ENCODE results near the gene MAMLD1.

Gene MAMLD1

DNA sequence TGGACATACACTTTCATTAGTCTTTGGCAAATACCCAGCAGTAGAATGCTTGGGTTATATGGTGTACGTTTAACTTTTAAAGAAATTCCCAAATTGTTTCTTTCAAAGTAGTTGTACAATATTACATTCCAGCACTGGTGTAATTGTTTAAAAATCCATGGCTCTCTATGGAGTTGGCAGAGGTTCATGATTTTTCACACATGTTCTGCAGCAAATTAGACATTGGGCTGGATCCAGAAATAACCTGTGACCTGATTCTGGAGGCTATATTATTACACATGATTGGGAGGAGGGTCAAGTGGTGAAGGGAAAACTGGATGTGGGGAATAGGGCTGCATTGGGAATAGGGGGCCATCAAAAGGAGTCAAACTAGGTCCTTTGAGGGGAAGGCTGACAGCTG, 41.9 kb downstream of the MAMLD1 start:
- no peaks in the 10 kb centered on the region for H3K9me3 ChIP-seq (ENCODE audit: control insufficient read depth in 2 of 2, low read length in 2 of 2)
- H3K36me3 ChIP-seq (ENCODE audit: control insufficient read depth in 2 of 2, insufficient read depth in 2 of 2, low read length in 2 of 2) = no peaks in the 10 kb centered on the region
- H3K4me3 ChIP-seq (ENCODE audit: low read length in 2 of 2) = no peak overlapping the region
- H3K27me3 ChIP-seq (ENCODE audit: control insufficient read depth in 1 of 2, insufficient read depth in 2 of 2, low read length in 2 of 2) = no peaks in the 10 kb centered on the region
- H3K4me1 ChIP-seq (ENCODE audit: control insufficient read depth, insufficient read depth, low read length) = no peaks in the 10 kb centered on the region
- no peak overlapping the region for H3K9ac ChIP-seq (ENCODE audit: low read length in 2 of 2)
- no peak overlapping the region for H3K27ac ChIP-seq (ENCODE audit: low read length)

- Histone ChIP-seq H3K27me3 (ENCODE audit: control insufficient read depth in 1 of 2, insufficient read depth in 2 of 2, low read length in 2 of 2) (no peaks in the 10 kb centered on the region), H3K4me1 (ENCODE audit: control insufficient read depth, insufficient read depth, low read length) (no peaks in the 10 kb centered on the region), H3K4me3 (ENCODE audit: low read length in 2 of 2) (no peak overlapping the region), H3K36me3 (ENCODE audit: control insufficient read depth in 2 of 2, insufficient read depth in 2 of 2, low read length in 2 of 2) (no peaks in the 10 kb centered on the region), H3K9me3 (ENCODE audit: control insufficient read depth in 2 of 2, low read length in 2 of 2) (no peaks in the 10 kb centered on the region), H3K9ac (ENCODE audit: low read length in 2 of 2) (no peak overlapping the region), H3K27ac (ENCODE audit: low read length) (no peak overlapping the region)
Measured at GRCh38 chrX:150405576-150405975, 42.5 kb downstream of the MAMLD1 start.

DNA sequence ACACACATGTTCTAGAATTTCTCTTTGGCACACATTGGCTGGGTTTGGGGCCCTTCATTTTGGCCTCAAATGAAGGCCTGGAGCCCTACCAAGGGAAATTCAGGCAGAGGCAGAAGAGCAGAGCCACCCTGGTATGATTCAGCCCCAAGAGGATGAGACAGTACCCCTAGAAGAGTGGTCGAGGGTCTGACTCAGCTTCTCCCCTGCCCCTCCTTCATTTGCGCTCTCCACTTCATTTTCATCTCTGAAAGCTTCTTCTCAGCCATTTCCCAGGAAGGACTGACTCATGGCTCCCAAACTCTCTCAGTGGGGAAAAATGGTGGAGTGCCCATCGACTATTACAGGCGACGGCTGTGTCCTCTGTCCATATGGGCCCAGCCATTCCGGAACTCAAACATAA, 43.5 kb downstream of the MAMLD1 start:
- H3K27me3 ChIP-seq (ENCODE audit: control insufficient read depth in 1 of 2, insufficient read depth in 2 of 2, low read length in 2 of 2) = no peaks in the 10 kb centered on the region
- no peak overlapping the region for H3K4me3 ChIP-seq (ENCODE audit: low read length in 2 of 2)
- H3K9me3 ChIP-seq (ENCODE audit: control insufficient read depth in 2 of 2, low read length in 2 of 2) = no peaks in the 10 kb centered on the region
- no peak overlapping the region for H3K27ac ChIP-seq (ENCODE audit: low read length)
- no peaks in the 10 kb centered on the region for H3K4me1 ChIP-seq (ENCODE audit: control insufficient read depth, insufficient read depth, low read length)
- H3K9ac ChIP-seq (ENCODE audit: low read length in 2 of 2) = no peak overlapping the region
- H3K36me3 ChIP-seq (ENCODE audit: control insufficient read depth in 2 of 2, insufficient read depth in 2 of 2, low read length in 2 of 2) = no peaks in the 10 kb centered on the region

DNA sequence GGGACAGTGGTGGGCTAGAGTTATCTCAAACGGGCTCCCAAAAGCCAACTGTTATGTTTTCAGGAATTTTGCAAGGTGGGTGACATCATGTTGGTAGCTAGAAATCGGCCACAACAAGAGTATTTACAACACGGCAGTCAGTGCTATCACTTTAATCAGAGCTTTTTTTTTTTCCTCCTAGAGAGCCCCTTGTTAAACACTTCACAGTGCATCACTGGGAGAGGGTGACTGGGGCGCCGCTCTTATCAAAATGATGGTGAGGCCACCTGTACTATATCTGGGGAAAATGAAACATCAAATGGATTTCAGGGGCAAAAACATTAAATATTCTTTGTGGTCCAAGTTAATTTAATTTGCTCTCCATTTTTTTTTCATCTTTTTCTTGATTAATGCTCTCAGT, 44.9 kb downstream of the MAMLD1 start:
- Histone ChIP-seq H3K4me3 (ENCODE audit: low read length in 2 of 2) (no peak overlapping the region), H3K9ac (ENCODE audit: low read length in 2 of 2) (no peak overlapping the region), H3K36me3 (ENCODE audit: control insufficient read depth in 2 of 2, insufficient read depth in 2 of 2, low read length in 2 of 2) (no peaks in the 10 kb centered on the region), H3K4me1 (ENCODE audit: control insufficient read depth, insufficient read depth, low read length) (no peaks in the 10 kb centered on the region), H3K9me3 (ENCODE audit: control insufficient read depth in 2 of 2, low read length in 2 of 2) (no peaks in the 10 kb centered on the region), H3K27ac (ENCODE audit: low read length) (no peak overlapping the region), H3K27me3 (ENCODE audit: control insufficient read depth in 1 of 2, insufficient read depth in 2 of 2, low read length in 2 of 2) (no peaks in the 10 kb centered on the region)

DNA sequence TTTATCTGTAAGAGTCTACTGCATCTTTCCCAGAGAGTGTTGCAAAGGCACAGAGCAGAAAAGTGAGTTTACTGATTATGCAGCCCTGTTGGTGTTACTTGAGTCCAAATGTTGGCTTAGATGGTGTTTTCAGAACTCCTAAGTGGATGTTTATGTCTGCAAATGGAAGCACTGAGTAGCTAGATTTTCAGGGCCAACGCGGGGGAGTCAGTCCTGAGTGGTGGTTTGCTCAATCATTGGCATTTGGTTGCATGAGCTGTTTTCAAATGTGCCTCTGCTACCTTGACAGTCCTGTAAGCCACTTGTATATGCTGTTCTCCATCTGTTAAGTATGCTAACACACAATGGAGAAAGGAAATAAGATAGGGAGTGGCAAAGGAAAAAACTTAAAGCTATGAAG, 45.4 kb downstream of the MAMLD1 start:
- Histone ChIP-seq H3K4me3 (ENCODE audit: low read length in 2 of 2) (no peak overlapping the region), H3K9ac (ENCODE audit: low read length in 2 of 2) (no peak overlapping the region), H3K27me3 (ENCODE audit: control insufficient read depth in 1 of 2, insufficient read depth in 2 of 2, low read length in 2 of 2) (no peaks in the 10 kb centered on the region), H3K9me3 (ENCODE audit: control insufficient read depth in 2 of 2, low read length in 2 of 2) (no peaks in the 10 kb centered on the region), H3K4me1 (ENCODE audit: control insufficient read depth, insufficient read depth, low read length) (no peaks in the 10 kb centered on the region), H3K27ac (ENCODE audit: low read length) (no peak overlapping the region), H3K36me3 (ENCODE audit: control insufficient read depth in 2 of 2, insufficient read depth in 2 of 2, low read length in 2 of 2) (no peaks in the 10 kb centered on the region)

DNA sequence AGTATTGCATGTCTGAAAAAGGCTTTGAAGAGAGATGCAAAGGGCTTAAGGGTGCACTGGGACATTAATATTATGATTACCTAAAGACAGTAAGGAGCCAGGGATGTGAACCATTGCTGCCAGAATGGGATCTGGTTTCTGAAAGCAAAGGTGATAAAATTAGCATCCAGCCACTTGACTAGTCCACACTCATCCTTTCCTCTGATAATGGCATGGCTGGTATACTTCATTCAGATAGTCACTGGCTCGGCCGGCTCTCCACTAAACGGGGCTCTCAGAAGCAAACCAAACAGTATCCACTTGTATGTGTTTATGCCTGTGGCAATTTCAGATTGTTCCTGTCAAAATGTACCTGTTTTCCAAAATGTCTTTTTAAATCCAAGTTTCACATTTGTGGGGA, 46.4 kb downstream of the MAMLD1 start:
- Histone ChIP-seq H3K36me3 (ENCODE audit: control insufficient read depth in 2 of 2, insufficient read depth in 2 of 2, low read length in 2 of 2) (no peaks in the 10 kb centered on the region), H3K27me3 (ENCODE audit: control insufficient read depth in 1 of 2, insufficient read depth in 2 of 2, low read length in 2 of 2) (no peaks in the 10 kb centered on the region), H3K9me3 (ENCODE audit: control insufficient read depth in 2 of 2, low read length in 2 of 2) (no peaks in the 10 kb centered on the region), H3K4me1 (ENCODE audit: control insufficient read depth, insufficient read depth, low read length) (no peaks in the 10 kb centered on the region), H3K4me3 (ENCODE audit: low read length in 2 of 2) (no peak overlapping the region), H3K27ac (ENCODE audit: low read length) (no peak overlapping the region), H3K9ac (ENCODE audit: low read length in 2 of 2) (no peak overlapping the region)

DNA sequence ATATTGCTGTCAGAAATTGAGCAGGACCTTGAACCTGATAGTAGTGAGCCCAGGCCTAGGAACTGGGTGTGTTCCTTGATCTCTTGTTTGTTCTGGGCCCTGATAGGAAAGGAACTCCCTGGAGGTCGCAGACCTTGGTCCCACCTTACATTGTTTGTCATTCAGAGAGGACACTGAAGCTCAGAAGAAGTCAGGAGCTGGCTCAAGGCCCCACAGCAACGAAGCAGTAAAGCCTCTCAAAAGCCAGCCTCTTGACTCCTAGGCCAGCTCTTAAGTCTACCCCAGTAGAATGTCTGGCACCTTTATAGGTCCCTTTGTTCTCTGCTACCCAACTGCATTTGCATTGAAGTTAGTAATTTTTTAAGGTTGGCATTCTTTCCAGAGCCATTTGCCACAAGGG, 46.8 kb downstream of the MAMLD1 start:
- Histone ChIP-seq H3K27me3 (ENCODE audit: control insufficient read depth in 1 of 2, insufficient read depth in 2 of 2, low read length in 2 of 2) (no peaks in the 10 kb centered on the region), H3K4me3 (ENCODE audit: low read length in 2 of 2) (no peak overlapping the region), H3K4me1 (ENCODE audit: control insufficient read depth, insufficient read depth, low read length) (no peaks in the 10 kb centered on the region), H3K36me3 (ENCODE audit: control insufficient read depth in 2 of 2, insufficient read depth in 2 of 2, low read length in 2 of 2) (no peaks in the 10 kb centered on the region), H3K9ac (ENCODE audit: low read length in 2 of 2) (no peak overlapping the region), H3K27ac (ENCODE audit: low read length) (no peak overlapping the region), H3K9me3 (ENCODE audit: control insufficient read depth in 2 of 2, low read length in 2 of 2) (no peaks in the 10 kb centered on the region)

DNA sequence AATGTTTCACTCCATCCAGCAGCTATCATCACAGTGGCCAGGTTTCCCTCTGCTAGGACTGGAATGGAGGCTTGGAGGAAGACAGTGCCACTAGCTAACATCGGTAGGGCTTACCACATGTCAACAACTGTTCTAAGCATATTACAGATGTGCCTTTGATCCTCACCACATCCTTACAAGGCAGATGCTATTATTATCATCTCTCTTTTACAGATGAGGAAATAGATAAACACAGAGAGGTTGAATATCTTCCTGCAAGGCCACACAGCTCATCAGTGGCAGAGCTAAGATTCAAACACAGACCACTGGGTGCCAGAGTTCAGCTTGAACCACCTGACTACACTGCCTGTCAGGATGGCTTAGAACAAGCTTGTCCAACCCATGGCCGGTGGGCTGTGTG, 47.4 kb downstream of the MAMLD1 start:
- Histone ChIP-seq H3K36me3 (ENCODE audit: control insufficient read depth in 2 of 2, insufficient read depth in 2 of 2, low read length in 2 of 2) (no peaks in the 10 kb centered on the region), H3K4me3 (ENCODE audit: low read length in 2 of 2) (no peak overlapping the region), H3K27me3 (ENCODE audit: control insufficient read depth in 1 of 2, insufficient read depth in 2 of 2, low read length in 2 of 2) (no peaks in the 10 kb centered on the region), H3K9ac (ENCODE audit: low read length in 2 of 2) (no peak overlapping the region), H3K27ac (ENCODE audit: low read length) (no peak overlapping the region), H3K4me1 (ENCODE audit: control insufficient read depth, insufficient read depth, low read length) (no peaks in the 10 kb centered on the region), H3K9me3 (ENCODE audit: control insufficient read depth in 2 of 2, low read length in 2 of 2) (no peaks in the 10 kb centered on the region)

GRCh38 chrX:150411656-150412055, 48.5 kb downstream of the MAMLD1 start:
- H3K27ac ChIP-seq (ENCODE audit: low read length) = no peak overlapping the region

GRCh38 chrX:150414228-150414627, 51.1 kb downstream of the MAMLD1 start:
- H3K27me3 ChIP-seq (ENCODE audit: control insufficient read depth in 1 of 2, insufficient read depth in 2 of 2, low read length in 2 of 2) = no peaks in the 10 kb centered on the region
- no peaks in the 10 kb centered on the region for H3K36me3 ChIP-seq (ENCODE audit: control insufficient read depth in 2 of 2, insufficient read depth in 2 of 2, low read length in 2 of 2)
- H3K27ac ChIP-seq (ENCODE audit: low read length) = no peak overlapping the region
- H3K9ac ChIP-seq (ENCODE audit: low read length in 2 of 2) = no peak overlapping the region
- no peaks in the 10 kb centered on the region for H3K4me1 ChIP-seq (ENCODE audit: control insufficient read depth, insufficient read depth, low read length)
- H3K4me3 ChIP-seq (ENCODE audit: low read length in 2 of 2) = no peak overlapping the region
- H3K9me3 ChIP-seq (ENCODE audit: control insufficient read depth in 2 of 2, low read length in 2 of 2) = no peaks in the 10 kb centered on the region

More at GRCh38 chrX:150411656-150412055, 48.5 kb downstream of the MAMLD1 start:
- Histone ChIP-seq H3K4me1 (ENCODE audit: control insufficient read depth, insufficient read depth, low read length) (no peaks in the 10 kb centered on the region), H3K27me3 (ENCODE audit: control insufficient read depth in 1 of 2, insufficient read depth in 2 of 2, low read length in 2 of 2) (no peaks in the 10 kb centered on the region), H3K4me3 (ENCODE audit: low read length in 2 of 2) (no peak overlapping the region), H3K36me3 (ENCODE audit: control insufficient read depth in 2 of 2, insufficient read depth in 2 of 2, low read length in 2 of 2) (no peaks in the 10 kb centered on the region), H3K9me3 (ENCODE audit: control insufficient read depth in 2 of 2, low read length in 2 of 2) (no peaks in the 10 kb centered on the region), H3K9ac (ENCODE audit: low read length in 2 of 2) (no peak overlapping the region)

GRCh38 chrX:150416469-150416868, 53.4 kb downstream of the MAMLD1 start:
- H3K9ac ChIP-seq (ENCODE audit: low read length in 2 of 2) = no peak overlapping the region
- H3K4me3 ChIP-seq (ENCODE audit: low read length in 2 of 2) = no peak overlapping the region
- H3K9me3 ChIP-seq (ENCODE audit: control insufficient read depth in 2 of 2, low read length in 2 of 2) = no peaks in the 10 kb centered on the region
- H3K27ac ChIP-seq (ENCODE audit: low read length) = no peak overlapping the region
- no peaks in the 10 kb centered on the region for H3K27me3 ChIP-seq (ENCODE audit: control insufficient read depth in 1 of 2, insufficient read depth in 2 of 2, low read length in 2 of 2)
- no peaks in the 10 kb centered on the region for H3K4me1 ChIP-seq (ENCODE audit: control insufficient read depth, insufficient read depth, low read length)
- no peaks in the 10 kb centered on the region for H3K36me3 ChIP-seq (ENCODE audit: control insufficient read depth in 2 of 2, insufficient read depth in 2 of 2, low read length in 2 of 2)

GRCh38 chrX:150421816-150422215, 58.7 kb downstream of the MAMLD1 start:
- H3K36me3 ChIP-seq (ENCODE audit: control insufficient read depth in 2 of 2, insufficient read depth in 2 of 2, low read length in 2 of 2) = no peaks in the 10 kb centered on the region
- H3K9me3 ChIP-seq (ENCODE audit: control insufficient read depth in 2 of 2, low read length in 2 of 2) = no peaks in the 10 kb centered on the region
- H3K4me3 ChIP-seq (ENCODE audit: low read length in 2 of 2) = no peak overlapping the region
- H3K27ac ChIP-seq (ENCODE audit: low read length) = no peak overlapping the region
- H3K9ac ChIP-seq (ENCODE audit: low read length in 2 of 2) = no peak overlapping the region
- H3K4me1 ChIP-seq (ENCODE audit: control insufficient read depth, insufficient read depth, low read length) = no peaks in the 10 kb centered on the region
- H3K27me3 ChIP-seq (ENCODE audit: control insufficient read depth in 1 of 2, insufficient read depth in 2 of 2, low read length in 2 of 2) = no peaks in the 10 kb centered on the region

Data from stomach smooth muscle (tissue), 2 donors.